GM12878 (cell line): ENCODE data around the gene APLN. TPM values are rescaled to one million over a fixed set of nuclear protein-coding genes. Genes with fewer than 3 reads are reported as not detected.
A peak's percentile ranks its signal among the peaks of the same experiment; 100 is the strongest.

ENCODE experiments used
- ATAC-seq: fragments of 200-7000 bp; cut with Tn5 transposase; 3 replicates; pipeline ENCODE4 v1.9.1; 2020; ENCODE audit warnings: mild to moderate bottlenecking, moderate library complexity
- Bru-seq: library from RNA; stranded (reverse); fragments of 400-500 nt; gene quantifications from one replicate; lab custom pipeline; 2021; lab: Mats Ljungman, UMichigan
- BruChase-seq, 2 experiments: library from RNA; stranded (reverse); fragments of 400-500 nt; gene quantifications; one replicate each; lab custom pipeline; 2021; lab: Mats Ljungman, UMichigan
- BruUV-seq: library from RNA; stranded (reverse); fragments of 400-500 nt; replicated peaks from 2 replicates; lab custom pipeline; 2021; lab: Mats Ljungman, UMichigan
- CTCF ChIA-PET: fragments of 300-600 bp; sonication (Branson Sonifier 250); formaldehyde crosslinking; extraction: SDS; loops from one replicate; lab custom pipeline; 2021; ENCODE audit warnings: inconsistent platforms; lab: Yijun Ruan, JAX
- POLR2A ChIA-PET: fragments of 350-600 bp; formaldehyde crosslinking; extraction: SDS; loops from one replicate; lab custom pipeline; 2021; ENCODE audit warnings: inconsistent platforms; lab: Charles Lee
- RAD21 ChIA-PET: fragments of 300-600 bp; sonication (Branson Sonifier 250); formaldehyde crosslinking; loops from one replicate; lab custom pipeline; 2023; ENCODE audit warnings: antibody characterized with exemption; ENCODE audit not compliant: unreplicated experiment; lab: Charles Lee
- SMC1A ChIA-PET: fragments of 300-600 bp; sonication (Branson Sonifier 250); formaldehyde crosslinking; loops from one replicate; lab custom pipeline; 2023; ENCODE audit not compliant: unreplicated experiment, uncharacterized antibody; lab: Charles Lee
- DNase-seq: peaks from one replicate; pipeline ENCODE4 v3.0.0-alpha.2; 2011; ENCODE audit warnings: low read depth, low spot score
- FAIRE-seq: peaks from 3 replicates; lab custom pipeline; 2011; peaks lifted over from hg19 to GRCh38; lab: Jason Lieb, UNC
- H2AFZ ChIP-seq: 2 replicates; pipeline ENCODE4 v1.6.0; 2011; ENCODE audit warnings: low read depth, low read length, control low read depth; ENCODE audit not compliant: control insufficient read depth
- H3K27ac ChIP-seq: 2 replicates; pipeline ENCODE4 v1.5.1; 2011; ENCODE audit warnings: control low read depth; ENCODE audit not compliant: control insufficient read depth, insufficient read depth
- H3K27me3 ChIP-seq, 2 experiments: replicated peaks in 1 of 2; 2 replicates each; pipeline versions ENCODE4 v1.6.0 to v1.6.1; 2011; ENCODE audit warnings: low read length in 1 of 2; ENCODE audit not compliant: control insufficient read depth in 2 of 2, insufficient read depth in 2 of 2
- H3K36me3 ChIP-seq, 2 experiments: 2 replicates each; pipeline ENCODE4 v1.5.1; 2011; ENCODE audit warnings: low read length in 1 of 2; ENCODE audit not compliant: control insufficient read depth in 2 of 2, insufficient read depth in 2 of 2
- H3K4me1 ChIP-seq: 2 replicates; pipeline ENCODE4 v1.6.1; 2011; ENCODE audit warnings: mild to moderate bottlenecking, low read length, moderate library complexity, mixed read lengths; ENCODE audit not compliant: control insufficient read depth, insufficient read depth
- H3K4me2 ChIP-seq: 2 replicates; pipeline ENCODE4 v1.6.0; 2011; ENCODE audit warnings: control low read depth; ENCODE audit not compliant: control insufficient read depth, insufficient read depth
- H3K4me3 ChIP-seq: fragments of 200-600 bp; sonication (generic); 2 replicates; pipeline ENCODE4 v1.5.1; 2016
- H3K79me2 ChIP-seq: 2 replicates; pipeline ENCODE4 v1.6.0; 2011; ENCODE audit warnings: low read length; ENCODE audit not compliant: control insufficient read depth, insufficient read depth
- H3K9ac ChIP-seq: 2 replicates; pipeline ENCODE4 v1.8.0; 2011; ENCODE audit warnings: low read length, control low read depth, mixed read lengths; ENCODE audit not compliant: control insufficient read depth, insufficient read depth
- H3K9me3 ChIP-seq: replicated peaks from 3 replicates; pipeline ENCODE4 v1.5.1; 2011; ENCODE audit warnings: mild to moderate bottlenecking, low read length; ENCODE audit not compliant: control insufficient read depth, insufficient read depth
- H4K20me1 ChIP-seq: 2 replicates; pipeline ENCODE4 v1.6.0; 2011; ENCODE audit not compliant: control insufficient read depth, insufficient read depth
- GABPA ChIP-seq: IDR thresholded peaks from 2 replicates; pipeline ENCODE4 v1.6.1; 2014; ENCODE audit warnings: antibody characterized with exemption, low read depth, mild to moderate bottlenecking, inconsistent platforms
- GATAD2B ChIP-seq: fragments of 450-650 bp; conservative IDR thresholded peaks from 2 replicates; pipeline ENCODE4 v1.6.1; 2017; ENCODE audit warnings: low read depth, mild to moderate bottlenecking, moderate library complexity
- IKZF1 ChIP-seq: fragments of 450-650 bp; conservative IDR thresholded peaks from 2 replicates; pipeline ENCODE4 v1.6.1; 2017; ENCODE audit warnings: antibody characterized with exemption, mild to moderate bottlenecking
- KAT2A ChIP-seq: conservative IDR thresholded peaks from 2 replicates; pipeline ENCODE4 v1.6.1; 2011; ENCODE audit warnings: low read depth, low read length; ENCODE audit not compliant: control insufficient read depth
- NFYB ChIP-seq: IDR thresholded peaks from 2 replicates; pipeline ENCODE4 v1.6.1; 2011; ENCODE audit warnings: low read depth, mild to moderate bottlenecking, low read length, improper control_type of control experiment, moderate library complexity; ENCODE audit not compliant: insufficient read depth
- NR2F1 ChIP-seq: fragments of 450-650 bp; conservative IDR thresholded peaks from 2 replicates; pipeline ENCODE4 v1.6.1; 2017; ENCODE audit warnings: mild to moderate bottlenecking
- RUNX3 ChIP-seq: IDR thresholded peaks from 2 replicates; pipeline ENCODE4 v1.6.1; 2012; ENCODE audit warnings: low read length, inconsistent platforms
- SMARCA5 ChIP-seq: fragments of 450-650 bp; IDR thresholded peaks from 2 replicates; pipeline ENCODE4 v1.6.1; 2017; ENCODE audit warnings: mild to moderate bottlenecking
- SRF ChIP-seq, 2 experiments: IDR thresholded peaks; 2 replicates each; pipeline ENCODE4 v1.6.1; 2011; ENCODE audit warnings: low read depth in 2 of 2, low read length in 2 of 2, mild to moderate bottlenecking in 1 of 2, moderate library complexity in 1 of 2
- SUZ12 ChIP-seq: fragments of 200-600 bp; sonication (generic); IDR thresholded peaks from one replicate; pipeline ENCODE4 v1.6.1; 2018; ENCODE audit warnings: antibody characterized with exemption, mild to moderate bottlenecking; ENCODE audit not compliant: unreplicated experiment
- TCF7 ChIP-seq: IDR thresholded peaks from 2 replicates; pipeline ENCODE4 v1.6.1; 2014; ENCODE audit warnings: antibody characterized with exemption, borderline replicate concordance
- WRNIP1 ChIP-seq: IDR thresholded peaks from 2 replicates; pipeline ENCODE4 v1.6.1; 2011; ENCODE audit warnings: low read depth, low read length, improper control_type of control experiment, borderline replicate concordance
- ZNF384 ChIP-seq: IDR thresholded peaks from 2 replicates; pipeline ENCODE4 v1.6.1; 2012; ENCODE audit warnings: low read depth, mild to moderate bottlenecking, low read length, improper control_type of control experiment, borderline replicate concordance
- WGBS: methylation state at CpG from one replicate; pipeline ENCODE4 v1.1.6; 2016; ENCODE audit warnings: low lambda C conversion rate; ENCODE audit not compliant: insufficient replicate concordance, insufficient coverage; ENCODE audit errors: missing lambda C conversion rate; 5-methylcytosine and 5-hydroxymethylcytosine counted together
- in situ Hi-C: fragments of 300-500 bp; cut with MboI; formaldehyde crosslinking; loops from 9 replicates; pipeline ENCODE4 v1.14.3; 2018; ENCODE audit warnings: mixed read lengths
- intact Hi-C: fragments of 100-400 bp; cut with micrococcal nuclease; formaldehyde crosslinking; loops from one replicate; pipeline ENCODE4 v1.14.2; 2022; ENCODE audit not compliant: unreplicated experiment
- long read RNA-seq, 2 experiments: library from polyadenylated mRNA; unstranded; transcript quantifications; one replicate each; pipeline ENCODE4 v2.0.0, GENCODE V29; 2019 to 2020
- polyA minus RNA-seq, 3 experiments: library from RNA; depleted of rRNA, polyadenylated mRNA; stranded (reverse); fragments of >200 nt; gene quantifications; 2 replicates each; pipeline ENCODE4 v1.2.3, GENCODE V29; 2011
- polyA plus RNA-seq, 11 experiments: library from polyadenylated mRNA; depleted of rRNA in 4 of 11; unstranded in 6 of 11; stranded (reverse) in 5 of 11; fragments of >200 nt; fragmentation: Nextera tagmentation in 4 of 11; fragmentation: Illumina TruSeq in 1 of 11; extraction: Ambion mirVana in 4 of 11; extraction: Trizol in 1 of 11; gene quantifications; 1 replicate in 1 of 11; 2 replicates in 10 of 11; pipeline versions ENCODE4 v1.2.1 to v1.2.3, GENCODE V29; 2011 to 2016; ENCODE audit warnings: inconsistent platforms in 2 of 11, missing spikeins in 2 of 11, low read depth in 1 of 11
- total RNA-seq, 4 experiments: library from RNA; depleted of rRNA in 3 of 4; stranded (reverse); fragments of >200 nt in 3 of 4; fragmentation: Illumina TruSeq in 1 of 4; extraction: Trizol in 1 of 4; gene quantifications; 2 replicates each; pipeline versions ENCODE4 v1.2.1 to v1.2.3, GENCODE V29; 2013 to 2021

The APLN gene
- total RNA-seq (2013; cell fraction: nucleolus; rRNA removed), result not detected in 2 replicates
- total RNA-seq (2014; rRNA removed) (not detected in 2 replicates), total RNA-seq (2014; rRNA removed; fragmentation: Illumina TruSeq; extraction: Trizol) (not detected in 2 replicates), total RNA-seq (2021) (not detected in 2 replicates), polyA plus RNA-seq (2011; rRNA removed) (0.31 and 0.33 TPM in 2 replicates), polyA plus RNA-seq (2014; fragmentation: Illumina TruSeq; extraction: Trizol) (not detected in 2 replicates), polyA plus RNA-seq (2014; fragmentation: Nextera tagmentation; extraction: Ambion mirVana) (not detected), polyA plus RNA-seq (2014; rRNA removed) (not detected in 2 replicates), polyA plus RNA-seq (2016; fragmentation: Nextera tagmentation; extraction: Ambion mirVana) (not detected), polyA minus RNA-seq (2011; rRNA and poly(A)+ RNA removed) (0.29 and 0.52 TPM in 2 replicates), Bru-seq, nascent RNA (percentile 12 among the genes with signal in this experiment), BruChase-seq, experiment 1, labeled RNA remaining after a 6-hour chase (not detected), BruChase-seq, experiment 2, labeled RNA remaining after a 2-hour chase (percentile 18 among the genes with signal in this experiment)
- polyA plus RNA-seq (2011; ENCODE audit: low read depth), result not detected
- polyA plus RNA-seq (2011; cell fraction: cytosol; rRNA removed), result 0.58 and 0.65 TPM in 2 replicates
- polyA plus RNA-seq (2011; cell fraction: nucleus; rRNA removed), result 0.28 and 0.37 TPM in 2 replicates
- 0.15 and 0.45 TPM in 2 replicates for polyA plus RNA-seq (2012)
- polyA minus RNA-seq (2011; cell fraction: cytosol; rRNA and poly(A)+ RNA removed), result not detected in 2 replicates
- polyA minus RNA-seq (2011; cell fraction: nucleus; rRNA and poly(A)+ RNA removed), result 0.10 TPM in 1 of 2 replicates, not detected in the other
- long read RNA-seq, experiment 1, result 0 reads
- long read RNA-seq, experiment 2, result 0 reads

GRCh38 chrX:129654652-129655546, at the start of gene APLN:
Gene APLN, minus strand, starts transcription at chrX:129654956. Its CDS starts 326 bp downstream, at chrX:129654630.
- H2AFZ ChIP-seq, result peak within 1 kb of the TSS; percentile 24
- BruUV-seq, result no TSS peak
- SMC1A ChIA-PET, result no interaction called here

More at GRCh38 chrX:129654652-129655546, at the start of gene APLN:
- Histone ChIP-seq H3K27me3 (peaks cover 4% of the 10 kb centered on the region in 2 experiments), H3K4me1 (no peaks in the 10 kb centered on the region), H3K4me2 (peak within 1 kb of the TSS; percentile 74), H3K4me3 (peak within 1 kb of the TSS; percentile 41; the same call in 1 of the 2 replicates), H3K36me3 (no peaks in the 10 kb centered on the region), H3K9ac (no peak within 1 kb of the TSS), H3K79me2 (no peaks in the 10 kb centered on the region), H3K9me3 (no peaks in the 10 kb centered on the region), H4K20me1 (no peaks in the 10 kb centered on the region), H3K27ac (no peak within 1 kb of the TSS)
- FAIRE-seq (no peak), DNase-seq (no peak), ATAC-seq (peak; percentile 65)
- ChIA-PET POLR2A (interaction anchor here (0.7 to 0.8 kb wide), 2 partner anchors 15 to 25 kb away, joined by 3 read pairs; no protein-coding TSS in a partner anchor), RAD21 (no interaction called here), CTCF (interaction anchor here (0.9 to 1.4 kb wide), 4 partner anchors 23 to 168 kb away, joined by 3 to 5 read pairs (median 4); no protein-coding TSS in a partner anchor)
- in situ Hi-C loops, result no loop called here
- 0 out of 2 replicates have a peak, but pooled peaks have one; percentile 21 for TF ChIP-seq NR2F1
- TF ChIP-seq SMARCA5, result no peak
- no peak for TF ChIP-seq NFYB
- no peak for TF ChIP-seq ZNF384
- no peak; the same call in 1 of the 2 replicates for TF ChIP-seq IKZF1
- no peak for TF ChIP-seq SRF (IDR thresholded peaks at IDR 0.05; ENCODE audit: low read depth in 2 of 2, low read length in 2 of 2)
- TF ChIP-seq WRNIP1, result no peak
- TF ChIP-seq RUNX3, result peak; percentile 19; the same call in 1 of the 2 replicates
- TF ChIP-seq KAT2A, result no peak
- TF ChIP-seq TCF7, result no peak
- no peak for TF ChIP-seq GATAD2B
- no peak for TF ChIP-seq SUZ12
- TF ChIP-seq GABPA, result no peak
- 34% methylated on average over 45 of the region's 67 CpGs for WGBS
- intact Hi-C loops, result no loop called here
